HepG2 (cell line): ENCODE data around the gene MYO1C. TPM values are rescaled to one million over a fixed set of nuclear protein-coding genes. Genes with fewer than 3 reads are reported as not detected.

ENCODE experiments used
- ELF3 ChIP-seq: IDR thresholded peaks from 2 replicates; pipeline ENCODE4 v1.6.1; 2016; ENCODE audit warnings: missing genetic modification reagents, missing compliant biosample characterization
- ETV6 ChIP-seq: sonication (generic); formaldehyde crosslinking; conservative IDR thresholded peaks from 2 replicates; pipeline ENCODE4 v1.4.0; 2020; ENCODE audit warnings: missing genetic modification reagents
- HNF4A ChIP-seq: sonication (generic); formaldehyde crosslinking; IDR thresholded peaks from 2 replicates; pipeline ENCODE4 v1.4.0; 2020; ENCODE audit warnings: missing genetic modification reagents
- KDM5A ChIP-seq: fragments of 200-600 bp; sonication (generic); IDR thresholded peaks from 2 replicates; pipeline ENCODE4 v1.7.0; 2018; ENCODE audit warnings: antibody characterized with exemption, mild to moderate bottlenecking, low read length, borderline replicate concordance
- LRRFIP1 ChIP-seq: sonication (generic); formaldehyde crosslinking; conservative IDR thresholded peaks from 2 replicates; pipeline ENCODE4 v1.4.0; 2020; ENCODE audit warnings: missing genetic modification reagents
- MED8 ChIP-seq: sonication (generic); formaldehyde crosslinking; IDR thresholded peaks from 2 replicates; pipeline ENCODE4 v1.8.1; 2023; ENCODE audit warnings: mild to moderate bottlenecking, missing genetic modification reagents; ENCODE audit not compliant: insufficient replicate concordance
- MEF2D ChIP-seq: sonication (generic); formaldehyde crosslinking; IDR thresholded peaks from 2 replicates; pipeline ENCODE4 v1.5.1; 2020; ENCODE audit warnings: mild to moderate bottlenecking, missing genetic modification reagents
- MIER2 ChIP-seq: IDR thresholded peaks from 2 replicates; pipeline ENCODE4 v1.6.1; 2016; ENCODE audit warnings: missing biosample characterization, missing genetic modification reagents
- SMC3 ChIP-seq: IDR thresholded peaks from 2 replicates; pipeline ENCODE4 v1.6.1; 2011; ENCODE audit warnings: low read length, improper control_type of control experiment
- STAG1 ChIP-seq: sonication (generic); formaldehyde crosslinking; IDR thresholded peaks from 2 replicates; pipeline ENCODE4 v1.4.0; 2020; ENCODE audit warnings: missing genetic modification reagents
- TBX2 ChIP-seq: sonication (generic); formaldehyde crosslinking; IDR thresholded peaks from 2 replicates; pipeline ENCODE4 v1.5.0; 2020; ENCODE audit warnings: missing genetic modification reagents, mild to moderate bottlenecking, borderline replicate concordance
- THAP8 ChIP-seq: sonication (generic); formaldehyde crosslinking; IDR thresholded peaks from 2 replicates; pipeline ENCODE4 v1.5.1; 2020; ENCODE audit warnings: missing genetic modification reagents, mild to moderate bottlenecking, borderline replicate concordance
- ZNF230 ChIP-seq: sonication (generic); formaldehyde crosslinking; IDR thresholded peaks from 2 replicates; pipeline ENCODE4 v1.4.0; 2020; ENCODE audit warnings: mild to moderate bottlenecking, missing genetic modification reagents
- ZNF3 ChIP-seq: IDR thresholded peaks from 2 replicates; pipeline ENCODE4 v1.7.0; 2017; ENCODE audit warnings: inconsistent platforms
- ZNF350 ChIP-seq: sonication (generic); formaldehyde crosslinking; IDR thresholded peaks from 2 replicates; pipeline ENCODE4 v1.4.0; 2020; ENCODE audit warnings: mild to moderate bottlenecking, low read depth, missing genetic modification reagents, borderline replicate concordance
- ZNF564 ChIP-seq: sonication (generic); formaldehyde crosslinking; IDR thresholded peaks from 2 replicates; pipeline ENCODE4 v1.8.1; 2023; ENCODE audit warnings: mild to moderate bottlenecking, missing genetic modification reagents
- ZNF572 ChIP-seq: sonication (generic); formaldehyde crosslinking; IDR thresholded peaks from 2 replicates; pipeline ENCODE4 v1.5.1; 2020; ENCODE audit warnings: mild to moderate bottlenecking, missing genetic modification reagents
- ZNF713 ChIP-seq: sonication (generic); formaldehyde crosslinking; IDR thresholded peaks from 2 replicates; pipeline ENCODE4 v1.4.0; 2020; ENCODE audit warnings: mild to moderate bottlenecking, missing genetic modification reagents
- ZNF747 ChIP-seq: sonication (generic); formaldehyde crosslinking; IDR thresholded peaks from 2 replicates; pipeline ENCODE4 v1.8.1; 2023; ENCODE audit warnings: missing genetic modification reagents, mild to moderate bottlenecking, borderline replicate concordance
- ZSCAN22 ChIP-seq: sonication (generic); formaldehyde crosslinking; IDR thresholded peaks from 2 replicates; pipeline ENCODE4 v1.4.0; 2020; ENCODE audit warnings: mild to moderate bottlenecking, missing genetic modification reagents
- polyA plus RNA-seq, 8 experiments: library from polyadenylated mRNA; depleted of rRNA in 3 of 8; stranded (reverse) in 7 of 8; unstranded in 1 of 8; fragments of >200 nt; fragmentation: Illumina TruSeq in 4 of 8; extraction: Trizol in 4 of 8; gene quantifications; 2 replicates each; pipeline versions ENCODE4 v1.2.1 to v1.2.3, GENCODE V29; 2011 to 2016; ENCODE audit warnings: low read depth in 4 of 8, missing spikeins in 1 of 8, mixed read lengths in 1 of 8; ENCODE audit not compliant: insufficient read depth in 1 of 8
- total RNA-seq, 5 experiments: library from RNA; depleted of rRNA; stranded (reverse); fragments of >200 nt; fragmentation: Illumina TruSeq; extraction: Trizol; gene quantifications; 2 replicates each; pipeline ENCODE4 v1.2.3, GENCODE V29; 2016; ENCODE audit warnings: low read depth in 1 of 5
- TF ChIP-seq, protein P1 (sequence below): IDR thresholded peaks from 2 replicates; pipeline ENCODE4 v1.4.0; 2020; ENCODE audit warnings: mild to moderate bottlenecking, missing genetic modification reagents
- TF ChIP-seq, protein P2 (sequence below): sonication (generic); formaldehyde crosslinking; IDR thresholded peaks from 2 replicates; pipeline ENCODE4 v1.4.0; 2020; ENCODE audit warnings: missing genetic modification reagents

MYO1C gene
- total and polyA plus RNA-seq, 2 of the 13 experiments (the other 11 are each of a cell fraction or from before 2014, with no cell fraction given), result 22.7 to 40.8 TPM

DNA sequence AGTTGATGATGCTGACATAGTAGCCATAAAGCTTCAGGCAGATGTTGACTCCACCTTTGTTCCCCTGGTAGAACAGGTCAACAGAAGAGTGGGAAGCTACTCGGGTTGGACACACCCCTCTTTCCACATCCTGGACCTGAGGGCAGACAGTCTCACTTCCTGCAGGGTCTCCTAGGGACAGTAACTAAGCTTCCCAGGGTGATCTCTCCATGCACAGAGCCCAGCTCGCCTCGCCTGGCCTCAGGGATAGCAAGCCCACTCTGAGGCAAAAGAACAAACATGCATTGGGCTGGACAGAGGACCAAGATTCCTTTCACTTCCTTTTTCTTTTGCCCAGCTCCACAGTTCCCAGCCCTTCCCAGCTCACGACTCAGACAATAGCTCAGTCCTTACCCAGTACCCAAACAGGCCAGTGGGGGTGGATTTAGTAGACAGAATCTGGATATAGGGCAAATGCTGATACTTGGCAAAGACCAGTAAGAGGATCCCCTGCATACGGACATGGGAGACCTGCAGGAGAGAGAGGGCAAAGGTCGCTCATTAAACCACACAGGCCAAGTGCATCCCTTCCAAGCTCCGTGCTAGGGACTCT lies 16.9 kb upstream of the MYO1C start (continued):
- TF ChIP-seq, protein P1, sequence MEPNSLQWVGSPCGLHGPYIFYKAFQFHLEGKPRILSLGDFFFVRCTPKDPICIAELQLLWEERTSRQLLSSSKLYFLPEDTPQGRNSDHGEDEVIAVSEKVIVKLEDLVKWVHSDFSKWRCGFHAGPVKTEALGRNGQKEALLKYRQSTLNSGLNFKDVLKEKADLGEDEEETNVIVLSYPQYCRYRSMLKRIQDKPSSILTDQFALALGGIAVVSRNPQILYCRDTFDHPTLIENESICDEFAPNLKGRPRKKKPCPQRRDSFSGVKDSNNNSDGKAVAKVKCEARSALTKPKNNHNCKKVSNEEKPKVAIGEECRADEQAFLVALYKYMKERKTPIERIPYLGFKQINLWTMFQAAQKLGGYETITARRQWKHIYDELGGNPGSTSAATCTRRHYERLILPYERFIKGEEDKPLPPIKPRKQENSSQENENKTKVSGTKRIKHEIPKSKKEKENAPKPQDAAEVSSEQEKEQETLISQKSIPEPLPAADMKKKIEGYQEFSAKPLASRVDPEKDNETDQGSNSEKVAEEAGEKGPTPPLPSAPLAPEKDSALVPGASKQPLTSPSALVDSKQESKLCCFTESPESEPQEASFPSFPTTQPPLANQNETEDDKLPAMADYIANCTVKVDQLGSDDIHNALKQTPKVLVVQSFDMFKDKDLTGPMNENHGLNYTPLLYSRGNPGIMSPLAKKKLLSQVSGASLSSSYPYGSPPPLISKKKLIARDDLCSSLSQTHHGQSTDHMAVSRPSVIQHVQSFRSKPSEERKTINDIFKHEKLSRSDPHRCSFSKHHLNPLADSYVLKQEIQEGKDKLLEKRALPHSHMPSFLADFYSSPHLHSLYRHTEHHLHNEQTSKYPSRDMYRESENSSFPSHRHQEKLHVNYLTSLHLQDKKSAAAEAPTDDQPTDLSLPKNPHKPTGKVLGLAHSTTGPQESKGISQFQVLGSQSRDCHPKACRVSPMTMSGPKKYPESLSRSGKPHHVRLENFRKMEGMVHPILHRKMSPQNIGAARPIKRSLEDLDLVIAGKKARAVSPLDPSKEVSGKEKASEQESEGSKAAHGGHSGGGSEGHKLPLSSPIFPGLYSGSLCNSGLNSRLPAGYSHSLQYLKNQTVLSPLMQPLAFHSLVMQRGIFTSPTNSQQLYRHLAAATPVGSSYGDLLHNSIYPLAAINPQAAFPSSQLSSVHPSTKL (CRISPR knock-in tag), result no peak
- no peak for TF ChIP-seq ZNF564
- TF ChIP-seq ZNF747, result no peak
- peak; percentile 51 for TF ChIP-seq ELF3 (CRISPR knock-in tag)
- TF ChIP-seq, protein P2, sequence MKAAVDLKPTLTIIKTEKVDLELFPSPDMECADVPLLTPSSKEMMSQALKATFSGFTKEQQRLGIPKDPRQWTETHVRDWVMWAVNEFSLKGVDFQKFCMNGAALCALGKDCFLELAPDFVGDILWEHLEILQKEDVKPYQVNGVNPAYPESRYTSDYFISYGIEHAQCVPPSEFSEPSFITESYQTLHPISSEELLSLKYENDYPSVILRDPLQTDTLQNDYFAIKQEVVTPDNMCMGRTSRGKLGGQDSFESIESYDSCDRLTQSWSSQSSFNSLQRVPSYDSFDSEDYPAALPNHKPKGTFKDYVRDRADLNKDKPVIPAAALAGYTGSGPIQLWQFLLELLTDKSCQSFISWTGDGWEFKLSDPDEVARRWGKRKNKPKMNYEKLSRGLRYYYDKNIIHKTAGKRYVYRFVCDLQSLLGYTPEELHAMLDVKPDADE, result no peak
- TF ChIP-seq TBX2 (CRISPR knock-in tag), result no peak
- TF ChIP-seq STAG1, result no peak
- TF ChIP-seq ZNF230 (CRISPR knock-in tag), result no peak
- no peak for TF ChIP-seq ZSCAN22 (CRISPR knock-in tag)
- no peak for TF ChIP-seq MED8
- no peak for TF ChIP-seq ZNF572 (CRISPR knock-in tag)
- TF ChIP-seq SMC3, result no peak
- no peak for TF ChIP-seq MIER2 (CRISPR knock-in tag)
- no peak for TF ChIP-seq ZNF350 (CRISPR knock-in tag)
- no peak for TF ChIP-seq KDM5A
- no peak for TF ChIP-seq ZNF3
- TF ChIP-seq MEF2D (CRISPR knock-in tag), result peak; percentile 56; the same call in 1 of the 2 replicates
- TF ChIP-seq HNF4A, result peak; percentile 58
- TF ChIP-seq LRRFIP1 (CRISPR knock-in tag), result no peak
- no peak for TF ChIP-seq ZNF713 (CRISPR knock-in tag)
- TF ChIP-seq ETV6, result no peak
- TF ChIP-seq THAP8, result no peak
